Femur (tissue), 1 donor: ENCODE data around the gene CD52.

Source experiments
- DNase-seq: peaks from one replicate; pipeline ENCODE4 v3.0.0-alpha.2; 2017

CD52 gene

GRCh38 chr1:26357121-26357602, 39.4 kb downstream of the CD52 start:
- DNase-seq = no peak

GRCh38 chr1:26358411-26359384, 40.9 kb downstream of the CD52 start:
- DNase-seq = no peak

- DNase-seq = peak; percentile 36
Measured at GRCh38 chr1:26359981-26360806, 42.4 kb downstream of the CD52 start.

GRCh38 chr1:26360807-26361604, 43.2 kb downstream of the CD52 start:
- no peak for DNase-seq

- no peak for DNase-seq
Measured at GRCh38 chr1:26361605-26362122, 43.9 kb downstream of the CD52 start.

- DNase-seq = no peak
Measured at GRCh38 chr1:26362331-26362730, 44.6 kb downstream of the CD52 start.

GRCh38 chr1:26363549-26364448, 46.0 kb downstream of the CD52 start:
- DNase-seq = peak; percentile 76

GRCh38 chr1:26364956-26365355, 47.2 kb downstream of the CD52 start:
- no peak for DNase-seq

GRCh38 chr1:26367441-26367840, 49.7 kb downstream of the CD52 start:
- DNase-seq = no peak

GRCh38 chr1:26368006-26368405, 50.2 kb downstream of the CD52 start:
- DNase-seq = no peak

GRCh38 chr1:26368486-26368885, 50.7 kb downstream of the CD52 start:
- DNase-seq = no peak
